Neuronal stem cell (in vitro differentiated cells): ENCODE data around the gene NLRP3.

Experiments
- DNase-seq: peaks from one replicate; pipeline ENCODE4 v3.0.0-alpha.2; 2013; ENCODE audit warnings: low spot score
- H2AFZ ChIP-seq: one replicate; pipeline ENCODE4 v1.6.1; 2013; ENCODE audit warnings: mild to moderate bottlenecking, low read length, inconsistent platforms
- H2AK5ac ChIP-seq: 2 replicates; pipeline ENCODE4 v1.6.1; 2013; ENCODE audit warnings: low read depth, mild to moderate bottlenecking, inconsistent platforms, low read length, moderate library complexity, mixed read lengths
- H2BK120ac ChIP-seq: 2 replicates; pipeline ENCODE4 v1.6.1; 2013; ENCODE audit warnings: low read depth, mild to moderate bottlenecking, inconsistent platforms, low read length, moderate library complexity, mixed read lengths
- H2BK12ac ChIP-seq: one replicate; pipeline ENCODE4 v1.6.1; 2013; ENCODE audit warnings: low read length, inconsistent platforms
- H2BK15ac ChIP-seq: 2 replicates; pipeline ENCODE4 v1.6.1; 2013; ENCODE audit warnings: mild to moderate bottlenecking, low read length, inconsistent platforms, mixed read lengths
- H2BK5ac ChIP-seq: one replicate; pipeline ENCODE4 v1.6.1; 2013; ENCODE audit warnings: inconsistent platforms, mild to moderate bottlenecking, low read length, moderate library complexity
- H3K14ac ChIP-seq: one replicate; pipeline ENCODE4 v1.6.1; 2013; ENCODE audit warnings: low read length, inconsistent platforms
- H3K18ac ChIP-seq: 2 replicates; pipeline ENCODE4 v1.6.1; 2013; ENCODE audit warnings: low read length, inconsistent platforms
- H3K23ac ChIP-seq: 2 replicates; pipeline ENCODE4 v1.6.1; 2013; ENCODE audit warnings: low read depth, mild to moderate bottlenecking, mixed read lengths, low read length, inconsistent platforms; ENCODE audit not compliant: poor library complexity
- H3K27ac ChIP-seq: replicated peaks from 3 replicates; pipeline ENCODE4 v1.5.1; 2013; ENCODE audit warnings: low read length, inconsistent platforms
- H3K27me3 ChIP-seq, 3 experiments: 2 replicates each; pipeline ENCODE4 v1.6.1; 2013; ENCODE audit warnings: low read length in 3 of 3, mild to moderate bottlenecking in 2 of 3, inconsistent platforms in 1 of 3, low read depth in 1 of 3, mixed read lengths in 1 of 3, moderate library complexity in 1 of 3; ENCODE audit not compliant: control insufficient read depth in 3 of 3, insufficient read depth in 3 of 3
- H3K36me3 ChIP-seq, 2 donors: replicated peaks in 1 of 2; 2 replicates each; pipeline ENCODE4 v1.6.1; 2013; ENCODE audit warnings: low read length in 2 of 2; ENCODE audit not compliant: control insufficient read depth in 2 of 2, insufficient read depth in 2 of 2
- H3K4ac ChIP-seq: 2 replicates; pipeline ENCODE4 v1.6.1; 2013; ENCODE audit warnings: inconsistent platforms, mild to moderate bottlenecking, low read length, moderate library complexity
- H3K4me1 ChIP-seq, 2 donors: 1 replicate in 1 of 2; 2 replicates in 1 of 2; pipeline ENCODE4 v1.6.1; 2013; ENCODE audit warnings: low read length in 2 of 2, low read depth in 1 of 2; ENCODE audit not compliant: control insufficient read depth in 2 of 2, insufficient read depth in 1 of 2
- H3K4me2 ChIP-seq: one replicate; pipeline ENCODE4 v1.6.1; 2013; ENCODE audit warnings: mild to moderate bottlenecking, low read length, inconsistent platforms; ENCODE audit not compliant: insufficient read depth, poor library complexity, severe bottlenecking
- H3K4me3 ChIP-seq, 2 donors: 2 replicates each; pipeline ENCODE4 v1.5.1; 2013; ENCODE audit warnings: low read length in 2 of 2, mild to moderate bottlenecking in 2 of 2, inconsistent platforms in 1 of 2, moderate library complexity in 1 of 2
- H3K79me1 ChIP-seq: one replicate; pipeline ENCODE4 v1.6.1; 2013; ENCODE audit warnings: low read depth, mild to moderate bottlenecking, inconsistent platforms, low read length, moderate library complexity
- H3K9ac ChIP-seq: one replicate; pipeline ENCODE4 v1.6.1; 2013; ENCODE audit warnings: mild to moderate bottlenecking, low read depth, low read length, inconsistent platforms; ENCODE audit not compliant: poor library complexity
- H3K9me3 ChIP-seq, 2 donors: replicated peaks in 1 of 2; 2 replicates each; pipeline versions ENCODE3 to v1.6.1; 2013; ENCODE audit warnings: low read length in 2 of 2, mild to moderate bottlenecking in 2 of 2, inconsistent platforms in 1 of 2, low read depth in 1 of 2, mixed read lengths in 1 of 2, moderate library complexity in 1 of 2; ENCODE audit not compliant: control insufficient read depth in 2 of 2, insufficient read depth in 1 of 2
- H4K8ac ChIP-seq: one replicate; pipeline ENCODE4 v1.6.1; 2013; ENCODE audit warnings: low read depth, mild to moderate bottlenecking, inconsistent platforms, low read length, moderate library complexity
- H4K91ac ChIP-seq: one replicate; pipeline ENCODE4 v1.6.1; 2013; ENCODE audit warnings: low read length, low read depth, mild to moderate bottlenecking, inconsistent platforms; ENCODE audit not compliant: poor library complexity
- WGBS, 2 donors: extraction: QIAGEN DNeasy Blood & Tissue Kit; methylation state at CpG; one replicate each; pipeline ENCODE4 v1.1.7; 2013; ENCODE audit warnings: missing lambda C conversion rate in 2 of 2, mixed read lengths in 1 of 2; ENCODE audit not compliant: insufficient read length in 2 of 2, insufficient replicate concordance in 1 of 2; ENCODE audit errors: extremely low coverage in 2 of 2; 5-methylcytosine and 5-hydroxymethylcytosine counted together

Gene NLRP3

DNA sequence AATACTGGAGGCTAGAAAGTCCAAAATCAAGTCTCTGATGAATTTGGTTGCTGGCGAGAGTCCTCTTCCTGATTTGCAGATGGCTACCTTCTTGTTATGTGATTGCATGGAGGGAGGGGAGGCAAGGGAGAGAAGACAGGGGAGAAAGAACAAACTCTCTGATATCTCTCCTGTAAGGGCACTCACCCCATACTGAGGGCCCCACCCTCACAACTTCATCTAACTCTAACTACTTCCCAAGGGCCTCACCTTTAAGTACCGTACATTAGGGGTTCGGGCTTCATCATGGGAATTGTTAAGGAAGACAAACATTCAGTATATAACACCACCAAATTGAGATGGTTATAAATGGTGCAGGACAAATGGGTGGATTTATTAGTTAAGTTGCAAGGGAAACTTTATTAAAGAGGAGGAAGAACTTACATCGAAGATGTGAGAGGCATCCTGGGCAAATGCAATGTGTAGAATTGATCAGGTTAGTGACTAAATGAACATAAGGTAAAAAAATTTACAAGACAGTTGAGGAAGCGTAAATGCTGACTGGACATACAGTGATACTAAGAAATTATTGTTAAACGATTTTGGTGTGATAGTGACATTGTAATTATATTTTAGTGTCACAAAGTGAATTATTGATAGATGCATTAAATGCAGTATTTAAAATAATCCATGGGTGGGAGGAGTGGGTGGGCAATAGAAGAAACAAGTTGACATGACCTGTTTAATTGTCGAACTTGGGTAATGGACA is 31.4 kb downstream of the NLRP3 start:
- no peak overlapping the region for H3K18ac ChIP-seq
- no peak overlapping the region for H3K23ac ChIP-seq
- H3K4me1 ChIP-seq = peaks cover 0 to 1% of the 10 kb centered on the region in 2 donors
- no peak overlapping the region for H3K27ac ChIP-seq
- H2AK5ac ChIP-seq = no peak overlapping the region
- H3K4ac ChIP-seq = no peak overlapping the region
- H3K36me3 ChIP-seq = no peaks in the 10 kb centered on the region
- H3K79me1 ChIP-seq = no peaks in the 10 kb centered on the region
- H2BK12ac ChIP-seq = no peak overlapping the region
- H2BK120ac ChIP-seq = no peak overlapping the region
- H3K9ac ChIP-seq = no peak overlapping the region
- H4K8ac ChIP-seq = no peak overlapping the region
- no peaks in the 10 kb centered on the region for H3K27me3 ChIP-seq
- H3K4me2 ChIP-seq = no peak overlapping the region
- H2AFZ ChIP-seq = peak overlapping the region; percentile 73
- H3K9me3 ChIP-seq = no peaks in the 10 kb centered on the region
- no peak overlapping the region for H2BK5ac ChIP-seq
- no peak for DNase-seq
- H4K91ac ChIP-seq = no peak overlapping the region
- no peak overlapping the region for H2BK15ac ChIP-seq
- no CpG with 5 or more reads among the region's 7 CpGs for WGBS, 2 donors
- no peak overlapping the region for H3K4me3 ChIP-seq
- no peak overlapping the region for H3K14ac ChIP-seq

DNA sequence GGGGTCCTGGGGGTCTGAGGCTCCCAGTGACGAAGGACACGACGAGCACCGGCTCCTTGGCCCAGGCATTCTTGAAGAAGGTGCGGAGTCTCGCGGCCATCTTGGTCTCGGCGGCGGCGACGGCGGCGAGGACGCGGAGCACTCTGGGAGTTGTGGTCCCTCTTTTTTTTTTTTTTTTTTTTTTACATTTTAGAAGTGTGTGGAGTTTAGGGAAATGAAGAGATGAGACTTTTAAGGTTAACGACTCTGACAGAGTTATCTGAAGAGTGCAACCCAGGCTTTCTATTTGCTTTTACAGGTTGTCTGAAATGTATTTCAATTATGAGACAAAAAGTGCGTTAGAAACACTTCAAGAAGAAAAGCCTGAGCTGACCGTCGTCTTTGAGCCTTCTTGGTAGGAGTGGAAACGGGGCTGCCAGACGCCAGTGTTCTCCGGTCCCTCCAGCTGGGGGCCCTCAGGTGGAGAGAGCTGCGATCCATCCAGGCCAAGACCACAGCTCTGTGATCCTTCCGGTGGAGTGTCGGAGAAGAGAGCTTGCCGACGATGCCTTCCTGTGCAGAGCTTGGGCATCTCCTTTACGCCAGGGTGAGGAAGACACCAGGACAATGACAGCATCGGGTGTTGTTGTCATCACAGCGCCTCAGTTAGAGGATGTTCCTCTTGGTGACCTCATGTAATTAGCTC is 32.3 kb downstream of the NLRP3 start:
- Histone ChIP-seq H2AFZ (peak overlapping the region; percentile 73), H2BK12ac (no peak overlapping the region), H3K27me3 (no peaks in the 10 kb centered on the region), H3K4me2 (peak overlapping the region; percentile 62), H3K23ac (no peak overlapping the region), H3K14ac (no peak overlapping the region), H3K4ac (no peak overlapping the region), H3K79me1 (no peaks in the 10 kb centered on the region), H3K36me3 (no peaks in the 10 kb centered on the region), H3K9me3 (no peaks in the 10 kb centered on the region), H3K18ac (peak overlapping the region; percentile 63), H2BK15ac (no peak overlapping the region), H2BK120ac (no peak overlapping the region), H2BK5ac (no peak overlapping the region), H3K9ac (peak overlapping the region; percentile 45), H3K4me3 (peak overlapping the region; percentile 10 to 22), H3K4me1 (peaks cover 0 to 4% of the 10 kb centered on the region in 2 donors), H4K91ac (no peak overlapping the region), H3K27ac (peak overlapping the region; percentile 10), H4K8ac (no peak overlapping the region), H2AK5ac (no peak overlapping the region)
- peak; percentile 55 for DNase-seq
- WGBS, 2 donors = no CpG with 5 or more reads among the region's 31 CpGs

DNA sequence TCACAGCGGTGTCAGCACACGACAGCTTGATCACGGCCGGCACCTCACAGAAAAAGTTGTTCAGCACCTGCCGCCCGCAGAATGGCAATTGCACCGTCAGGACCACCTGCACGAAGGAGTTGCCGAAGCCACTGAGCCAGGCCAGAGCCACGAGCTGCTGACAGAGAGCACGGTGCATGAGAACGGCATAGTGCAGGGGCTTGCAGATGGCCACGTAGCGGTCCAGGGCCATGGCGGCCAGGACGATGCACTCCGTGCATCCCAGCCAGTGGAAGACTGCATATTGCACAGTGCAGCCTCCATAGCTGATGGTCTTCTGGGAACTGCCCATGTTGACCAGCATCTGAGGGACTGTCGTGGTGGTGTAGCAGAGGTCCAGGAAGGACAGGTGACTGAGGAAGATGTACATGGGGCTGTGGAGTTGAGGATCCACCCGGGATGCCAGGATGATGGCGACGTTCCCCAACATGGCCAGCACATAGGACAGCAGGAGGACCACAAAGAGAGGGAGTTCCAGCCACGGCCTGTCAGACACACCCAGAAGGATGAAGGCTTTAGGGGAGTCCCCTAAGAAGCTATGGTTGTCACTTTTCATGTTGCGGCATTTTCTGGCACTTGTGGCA is 35.5 kb downstream of the NLRP3 start:
- Histone ChIP-seq H3K27ac (no peak overlapping the region), H3K4me3 (peak overlapping the region in 1 of 2 donors; percentile 17), H3K14ac (no peak overlapping the region), H2BK15ac (no peak overlapping the region), H3K27me3 (no peaks in the 10 kb centered on the region), H2BK12ac (no peak overlapping the region), H2BK120ac (no peak overlapping the region), H3K4me2 (no peak overlapping the region), H2BK5ac (no peak overlapping the region), H2AFZ (no peak overlapping the region), H3K36me3 (no peaks in the 10 kb centered on the region), H3K9ac (peak overlapping the region; percentile 46), H3K4me1 (peaks cover 0 to 6% of the 10 kb centered on the region in 2 donors), H2AK5ac (no peak overlapping the region), H4K8ac (no peak overlapping the region), H3K23ac (no peak overlapping the region), H3K79me1 (no peaks in the 10 kb centered on the region), H4K91ac (no peak overlapping the region), H3K18ac (no peak overlapping the region), H3K4ac (no peak overlapping the region), H3K9me3 (no peaks in the 10 kb centered on the region)
- no peak for DNase-seq
- WGBS, 2 donors = no CpG with 5 or more reads among the region's 23 CpGs

DNA sequence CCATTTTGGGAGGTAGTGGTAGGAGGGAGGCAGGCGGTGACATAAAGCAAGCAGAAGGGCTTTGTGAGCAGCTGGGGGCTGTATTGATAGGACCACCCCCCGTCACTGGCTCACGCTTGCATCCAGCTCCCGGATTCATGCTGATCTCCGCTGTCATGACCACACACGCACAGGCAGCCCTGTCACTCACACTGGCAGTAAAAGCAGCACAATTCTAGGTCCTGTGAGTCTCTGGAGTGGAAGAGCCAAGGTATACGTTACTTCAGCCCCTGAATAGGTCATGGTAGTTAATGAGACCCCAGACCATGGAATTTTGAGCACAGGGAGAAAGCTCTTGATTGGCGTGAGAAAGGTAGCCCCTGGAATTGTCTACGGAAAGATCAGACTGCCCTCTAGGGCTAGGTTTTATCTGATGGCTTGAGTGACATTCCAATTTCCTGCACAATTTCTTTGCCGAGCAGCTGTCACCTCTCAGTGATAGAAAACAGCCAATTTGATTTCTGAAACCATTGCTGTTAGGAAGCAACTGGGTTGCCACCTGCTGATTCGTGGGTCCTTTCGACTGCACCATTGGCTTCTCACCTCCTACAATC is 36.6 kb downstream of the NLRP3 start:
- H3K36me3 ChIP-seq = no peaks in the 10 kb centered on the region
- H3K4ac ChIP-seq = no peak overlapping the region
- no peak overlapping the region for H3K4me3 ChIP-seq
- no peak overlapping the region for H2BK120ac ChIP-seq
- H3K4me2 ChIP-seq = no peak overlapping the region
- peak overlapping the region; percentile 13 for H2AK5ac ChIP-seq
- H4K91ac ChIP-seq = no peak overlapping the region
- peak overlapping the region; percentile 61 for H3K18ac ChIP-seq
- WGBS, 2 donors = no CpG with 5 or more reads among the region's 12 CpGs
- peak overlapping the region; percentile 39 for H3K9ac ChIP-seq
- peaks cover 0 to 6% of the 10 kb centered on the region in 2 donors for H3K4me1 ChIP-seq
- no peak for DNase-seq
- no peak overlapping the region for H2BK15ac ChIP-seq
- no peaks in the 10 kb centered on the region for H3K27me3 ChIP-seq
- no peak overlapping the region for H3K27ac ChIP-seq
- no peaks in the 10 kb centered on the region for H3K79me1 ChIP-seq
- H4K8ac ChIP-seq = no peak overlapping the region
- H3K14ac ChIP-seq = no peak overlapping the region
- no peak overlapping the region for H2AFZ ChIP-seq
- H2BK12ac ChIP-seq = no peak overlapping the region
- no peaks in the 10 kb centered on the region for H3K9me3 ChIP-seq
- H2BK5ac ChIP-seq = no peak overlapping the region
- no peak overlapping the region for H3K23ac ChIP-seq
